ENCODE measurements around the gene SUCLA2. TPM values are rescaled to one million over a fixed set of nuclear protein-coding genes. Genes with fewer than 3 reads are reported as not detected.

SUCLA2 gene
- polyA plus RNA-seq, 3 donors, result 23.4 to 63.5 (median 42.5) TPM

DNA sequence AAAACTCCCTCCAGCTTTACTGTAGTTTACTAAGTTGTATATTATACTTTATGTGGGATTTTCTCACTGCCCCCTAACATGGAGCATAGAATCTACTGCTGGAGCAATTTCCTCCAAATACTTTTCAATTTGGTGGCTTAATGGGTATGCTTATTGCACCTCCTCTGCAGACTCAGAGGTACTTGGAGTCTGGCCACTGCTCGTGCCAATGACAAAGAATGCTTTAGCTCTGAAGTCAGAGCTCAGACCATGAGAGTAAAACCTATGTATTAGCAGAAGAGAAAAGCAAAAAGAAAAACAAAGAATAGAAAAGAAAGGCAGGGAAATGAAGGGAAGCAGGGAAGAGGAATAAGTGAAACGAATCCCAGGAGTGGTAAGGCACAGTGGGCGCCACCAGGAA lies 71.9 kb downstream of the SUCLA2 start:
- no peak overlapping the region for H3K27ac ChIP-seq (ENCODE audit: low read depth, low read length)
- WGBS, 3 donors, result 86 to 88% (median 87%) methylated on average over 3 of the region's 3 CpGs

DNA sequence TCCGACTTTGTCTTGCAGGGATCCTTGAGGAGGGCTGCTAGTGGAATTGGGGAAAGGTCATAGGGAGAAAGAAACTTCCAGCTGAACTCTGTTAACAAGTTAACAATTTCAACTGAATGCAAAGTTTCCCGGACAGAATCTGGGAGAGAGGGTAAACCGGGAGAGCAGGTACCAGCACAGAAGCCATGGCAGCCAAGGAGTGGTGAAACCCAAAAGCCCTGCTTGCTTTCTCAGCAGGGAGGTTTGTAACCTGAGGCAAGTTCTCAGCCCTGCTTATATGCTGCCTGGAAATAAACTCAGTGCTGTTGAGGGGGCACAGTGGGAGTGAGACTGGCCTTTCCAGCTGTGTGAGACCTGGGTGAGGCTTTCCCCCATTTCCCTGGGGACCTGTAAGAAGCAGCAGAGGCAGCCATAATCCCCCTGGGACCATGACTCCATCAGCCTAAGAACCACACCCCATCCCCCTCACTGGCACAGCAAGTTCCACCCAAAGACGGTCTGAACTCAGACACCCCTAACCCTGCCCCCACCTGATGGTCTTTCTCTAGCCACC lies 84.0 kb downstream of the SUCLA2 start:
- H3K27ac ChIP-seq (ENCODE audit: low read depth, low read length), result no peak overlapping the region
- WGBS, 3 donors, result 82 to 90% (median 86%) methylated on average over 4 of the region's 4 CpGs

DNA sequence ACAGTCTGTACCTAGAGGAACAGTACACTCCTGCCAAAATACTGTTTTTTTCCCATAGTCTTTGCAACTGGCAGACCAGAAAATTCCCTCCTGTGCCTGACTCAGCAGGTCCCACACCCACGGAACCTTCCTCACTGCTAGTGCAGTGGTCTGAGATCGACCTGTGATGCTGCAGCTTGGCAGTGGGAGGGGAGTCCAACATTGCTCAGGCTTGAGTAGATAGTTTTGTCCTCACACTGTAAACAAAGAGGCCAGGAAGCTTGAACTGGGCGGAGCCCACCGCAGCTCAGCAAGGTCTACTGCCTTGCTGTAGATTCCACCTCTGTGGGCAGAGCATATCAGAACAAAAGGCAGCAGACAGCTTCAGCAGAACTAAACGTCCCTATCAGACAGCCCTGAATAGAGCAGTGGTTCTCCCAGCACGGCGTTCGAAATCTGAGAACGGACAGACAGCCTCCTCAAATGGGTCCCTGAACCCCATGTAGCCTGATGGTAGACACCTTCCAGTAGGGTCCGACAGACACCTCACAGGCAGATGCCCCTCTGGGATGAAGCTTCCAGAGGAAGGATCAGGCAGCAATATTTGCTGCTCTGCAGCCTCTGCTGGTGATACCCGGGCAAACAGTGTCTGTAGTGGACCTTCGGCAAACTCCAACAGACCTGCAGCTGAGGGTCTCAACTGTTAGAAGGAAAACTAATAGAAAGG lies 92.7 kb downstream of the SUCLA2 start:
- no peak overlapping the region for H3K27ac ChIP-seq (ENCODE audit: low read depth, low read length)
- WGBS, 3 donors, result 76 to 81% (median 78%) methylated on average over 12 of the region's 12 CpGs

DNA sequence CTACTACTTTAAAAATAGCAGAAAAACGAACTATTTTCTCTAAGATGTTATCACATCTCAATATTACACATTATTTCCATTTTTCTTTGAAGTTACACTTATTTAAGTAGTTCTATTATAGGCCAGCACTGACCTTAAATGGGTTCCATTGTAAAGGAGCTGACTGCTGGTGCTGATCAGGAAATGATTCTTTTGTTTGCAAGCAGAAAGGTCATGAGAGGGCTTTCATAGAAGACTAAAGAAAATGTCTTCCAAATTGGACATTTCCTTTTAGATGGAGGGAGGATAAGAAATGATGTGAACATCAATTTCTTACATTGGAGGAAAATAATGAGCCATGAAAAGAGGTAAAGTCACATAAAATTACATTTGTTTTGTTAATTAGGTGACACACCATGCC lies 96.2 kb downstream of the SUCLA2 start:
- 51 to 58% (median 53%) methylated on average over 1 of the region's 1 CpG for WGBS, 3 donors

DNA sequence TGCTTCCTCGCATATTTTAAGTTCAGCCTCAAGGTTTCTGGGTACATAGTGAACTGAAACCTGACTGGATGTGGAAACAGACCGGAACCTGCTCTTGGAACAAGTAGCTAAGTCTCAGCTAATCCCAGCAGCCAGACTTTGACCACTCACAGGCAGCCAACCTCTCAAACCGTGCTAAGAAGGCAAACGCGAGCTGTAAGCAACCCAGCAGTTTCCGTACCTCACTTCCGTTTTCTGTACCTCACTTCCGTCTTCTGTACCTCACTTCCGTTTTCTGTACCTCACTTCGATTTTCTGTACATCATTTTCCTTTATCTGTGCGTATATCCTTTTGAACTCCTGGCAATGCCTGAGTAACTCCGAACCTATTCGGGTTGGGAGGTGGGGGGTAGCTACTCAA lies 96.8 kb downstream of the SUCLA2 start:
- no peak overlapping the region for H3K27ac ChIP-seq (ENCODE audit: low read depth, low read length)
- 80 to 94% (median 81%) methylated on average over 13 of the region's 13 CpGs for WGBS, 3 donors

More for the DNA sequence above, 96.2 kb downstream of the SUCLA2 start:
- no peak overlapping the region for H3K27ac ChIP-seq (ENCODE audit: low read depth, low read length)

DNA sequence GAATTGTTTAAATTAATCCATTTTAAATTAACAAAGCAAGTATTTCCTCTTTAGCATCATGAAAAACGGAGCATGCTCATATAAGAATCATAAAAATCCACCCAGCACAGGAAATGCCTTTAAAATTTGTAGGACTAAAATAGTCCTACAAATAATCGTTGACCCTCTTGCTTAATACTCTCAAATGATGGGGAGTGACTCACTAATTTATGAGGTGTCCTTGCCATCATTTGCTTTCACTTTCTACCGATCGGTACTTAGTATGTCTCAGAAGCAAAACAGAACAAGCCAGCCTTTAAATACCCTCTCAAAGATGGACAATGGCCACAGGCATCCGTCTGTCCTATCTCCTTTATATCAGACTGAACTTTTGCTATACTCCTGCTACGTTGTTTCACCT lies 97.2 kb downstream of the SUCLA2 start:
- H3K27ac ChIP-seq (ENCODE audit: low read depth, low read length), result no peak overlapping the region
- 33 to 70% (median 36%) methylated on average over 6 of the region's 6 CpGs for WGBS, 3 donors

DNA sequence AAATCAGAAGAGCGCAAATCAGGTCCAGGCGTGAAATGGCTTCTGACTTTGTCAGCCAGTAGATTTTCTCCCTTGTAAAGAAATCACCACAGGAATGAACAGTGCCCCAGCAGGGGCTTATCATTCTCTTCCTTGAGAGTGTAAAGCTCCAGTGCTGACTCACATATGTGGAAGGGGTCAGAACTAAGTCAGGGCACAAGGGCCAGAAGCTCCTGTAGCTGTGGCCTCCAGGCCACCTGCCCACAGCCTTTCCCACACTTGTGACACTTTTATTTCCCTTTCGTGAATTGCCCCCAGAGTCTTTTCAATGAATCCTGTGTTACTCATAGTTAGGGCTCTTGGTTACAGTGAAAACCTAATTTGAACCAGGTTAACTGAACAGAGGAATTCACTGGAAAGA lies 99.6 kb downstream of the SUCLA2 start:
- H3K27ac ChIP-seq (ENCODE audit: low read depth, low read length), result no peak overlapping the region
- 96 to 98% (median 96%) methylated on average over 3 of the region's 3 CpGs for WGBS, 3 donors

DNA sequence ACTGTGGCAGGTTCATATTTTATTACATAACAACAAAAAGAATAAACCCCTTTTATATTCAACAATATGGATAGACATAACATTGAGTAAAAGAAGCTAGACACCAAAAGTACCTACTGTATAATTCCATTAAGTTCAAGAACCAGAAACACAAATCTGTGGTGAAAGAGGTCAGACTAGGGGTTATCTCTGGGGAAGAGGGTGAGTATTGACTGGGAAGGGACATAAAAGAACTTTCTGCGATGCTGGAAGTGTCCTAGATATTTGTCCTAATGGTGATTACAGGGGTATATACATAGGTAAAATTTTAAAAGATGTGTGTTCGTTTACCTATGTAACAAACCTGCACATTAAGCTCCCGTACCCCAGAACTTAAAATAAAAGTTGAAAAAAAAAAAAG lies 103.0 kb downstream of the SUCLA2 start:
- no peak overlapping the region for H3K27ac ChIP-seq (ENCODE audit: low read depth, low read length)
- 76 to 90% (median 87%) methylated on average over 3 of the region's 3 CpGs for WGBS, 3 donors

DNA sequence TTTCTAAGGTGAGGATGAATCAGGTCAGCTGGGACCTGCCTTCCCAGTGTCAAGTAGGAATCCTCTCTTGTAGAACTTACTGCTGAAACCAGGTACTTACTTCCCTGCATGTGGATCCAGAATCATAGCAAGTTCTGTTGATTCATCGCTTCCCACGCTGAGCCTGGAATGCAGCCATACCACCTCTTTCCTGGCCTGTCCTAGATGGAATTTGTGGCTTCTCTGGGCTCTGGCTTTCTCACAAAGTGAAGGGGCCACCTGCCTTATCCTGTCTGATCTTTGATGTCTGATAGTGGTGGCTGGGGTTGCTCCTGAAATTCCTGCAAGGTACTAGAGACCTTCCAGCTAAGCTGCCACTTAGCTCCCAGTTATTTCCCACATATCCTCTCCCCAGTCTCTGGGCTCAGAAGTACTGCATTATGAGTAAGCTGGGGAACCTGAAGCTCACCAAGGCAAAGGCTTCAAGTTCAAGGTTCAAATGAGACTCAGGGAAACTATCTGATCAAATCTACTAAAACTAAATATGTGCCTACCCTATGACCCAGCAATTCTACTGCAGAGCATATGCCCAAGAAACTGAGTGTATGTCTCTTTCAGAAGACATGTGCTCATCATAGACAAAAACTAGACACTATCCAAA lies 103.5 kb downstream of the SUCLA2 start:
- H3K27ac ChIP-seq (ENCODE audit: low read depth, low read length), result no peak overlapping the region
- WGBS, 3 donors, result 69 to 74% (median 72%) methylated on average over 2 of the region's 2 CpGs

DNA sequence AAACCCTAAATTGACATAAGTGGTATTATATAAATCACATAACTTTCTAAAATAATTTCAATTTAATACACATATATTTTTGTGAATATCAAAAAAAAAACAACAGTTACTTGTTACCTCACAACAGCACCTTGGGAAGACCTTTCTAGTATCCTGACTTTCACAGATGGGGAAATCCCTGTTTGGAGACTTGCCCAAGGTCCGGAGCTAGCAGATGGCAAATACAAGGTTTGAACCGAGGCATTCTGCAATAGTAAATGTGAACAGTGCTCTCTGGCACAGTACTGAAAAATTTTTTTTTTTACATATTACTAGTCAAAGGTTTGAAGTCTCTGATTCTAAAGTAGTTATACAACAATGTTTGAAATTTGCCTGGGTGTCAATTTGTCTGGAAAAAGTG lies 104.5 kb downstream of the SUCLA2 start:
- no peak overlapping the region for H3K27ac ChIP-seq (ENCODE audit: low read depth, low read length)
- WGBS, 3 donors, result 30 to 71% (median 68%) methylated on average over 2 of the region's 2 CpGs

DNA sequence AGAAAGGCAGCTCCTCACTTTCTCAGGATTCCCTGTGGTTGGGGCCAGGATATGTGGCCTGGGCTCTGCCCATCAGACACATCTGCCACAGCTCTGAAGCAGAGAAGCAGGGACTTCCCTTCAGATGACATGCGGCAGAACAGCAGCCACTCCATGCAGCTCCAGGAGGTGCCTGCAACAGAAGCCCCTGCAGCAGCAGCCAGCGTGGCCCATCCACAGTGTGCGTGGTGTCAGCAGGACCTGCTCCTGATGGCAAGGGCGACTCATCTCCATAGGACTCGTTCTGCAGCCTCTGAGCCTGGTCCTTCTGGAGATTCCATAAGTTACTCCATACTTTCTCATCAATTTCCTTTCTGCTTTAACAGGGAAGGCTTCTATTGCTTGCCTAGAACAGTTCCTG lies 105.0 kb downstream of the SUCLA2 start:
- WGBS, 3 donors, result 74 to 81% (median 80%) methylated on average over 5 of the region's 5 CpGs
- no peak overlapping the region for H3K27ac ChIP-seq (ENCODE audit: low read depth, low read length)

DNA sequence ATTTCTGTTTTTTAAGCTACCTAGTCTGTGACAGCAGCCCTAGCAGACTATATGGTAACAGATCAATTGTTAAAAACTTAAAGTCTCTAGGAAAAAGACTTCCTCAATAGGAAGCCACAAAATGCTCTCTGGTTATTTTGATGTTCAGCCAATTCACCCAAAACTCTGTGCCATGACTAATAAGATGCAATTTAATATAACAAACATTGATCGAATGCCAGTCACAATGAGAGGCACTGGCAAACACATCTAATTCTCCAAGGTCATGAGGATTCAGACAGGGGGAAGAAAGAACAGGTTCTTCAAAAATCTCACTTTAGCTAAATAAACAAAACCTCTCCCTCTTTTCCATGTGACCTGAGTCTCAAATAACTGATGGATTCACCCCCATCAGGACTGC lies 107.5 kb downstream of the SUCLA2 start:
- no peak overlapping the region for H3K27ac ChIP-seq (ENCODE audit: low read depth, low read length)

More for the DNA sequence above, 107.5 kb downstream of the SUCLA2 start:
- 71 to 83% (median 80%) methylated on average over 1 of the region's 1 CpG for whole genome bisulfite sequencing, 3 donors

Other genes with a start within 250 kb of the SUCLA2 start
- 10 to 100 TPM in 2 of 3 donors, 1 to 10 TPM in 1; 8.0 to 19.9 (median 11.2) TPM for gene NUDT15, start 36.5 kb upstream of the SUCLA2 start, polyA plus RNA-seq
- gene MED4, start 93.8 kb upstream of the SUCLA2 start, polyA plus RNA-seq, result 10 to 100 TPM; 24.6 to 68.5 (median 44.6) TPM
- gene ITM2B, start 231.9 kb upstream of the SUCLA2 start, polyA plus RNA-seq, result 100 to 1,000 TPM; 154 to 538 (median 387) TPM